K562 (cell line): ENCODE measurements around the gene STEAP1B.

Source experiments
- CREM ChIP-seq: IDR thresholded peaks from 2 replicates; pipeline ENCODE4 v1.6.1; 2014; ENCODE audit warnings: antibody characterized with exemption, low read depth
- GATAD2B ChIP-seq: fragments of 450-650 bp; IDR thresholded peaks from 2 replicates; pipeline ENCODE4 v1.6.1; 2017; ENCODE audit warnings: mild to moderate bottlenecking, borderline replicate concordance
- MYC ChIP-seq, 2 experiments: fragments of 250-450 bp in 1 of 2; sonication (Bioruptor Pico) in 1 of 2; IDR thresholded peaks; 2 replicates each; pipeline versions ENCODE4 v1.5.1 to v1.6.1; 2012 to 2021; ENCODE audit warnings: low read depth in 2 of 2, borderline replicate concordance in 1 of 2, improper control_type of control experiment in 1 of 2, low read length in 1 of 2, mild to moderate bottlenecking in 1 of 2, moderate library complexity in 1 of 2
- PCBP1 ChIP-seq: fragments of 200-400 bp; formaldehyde crosslinking; IDR thresholded peaks from 2 replicates; pipeline ENCODE4 v1.6.1; 2018; ENCODE audit warnings: mild to moderate bottlenecking, low read depth, low read length; ENCODE audit not compliant: poor library complexity, severe bottlenecking
- PHB2 ChIP-seq: fragments of 450-650 bp; IDR thresholded peaks from 2 replicates; pipeline ENCODE4 v1.6.1; 2017; ENCODE audit warnings: low read depth
- SNRNP70 ChIP-seq: fragments of 200-400 bp; formaldehyde crosslinking; optimal IDR thresholded peaks from 2 replicates; pipeline ENCODE3; 2017; ENCODE audit warnings: low read depth, low read length
- SPI1 ChIP-seq: IDR thresholded peaks from 2 replicates; pipeline ENCODE4 v1.6.1; 2011; ENCODE audit warnings: low read depth, low read length, control low read depth, borderline replicate concordance
- YY1 ChIP-seq, 3 experiments: IDR thresholded peaks; 2 replicates each; pipeline ENCODE4 v1.6.1; 2011; ENCODE audit warnings: low read length in 2 of 3, mild to moderate bottlenecking in 2 of 3, moderate library complexity in 2 of 3, borderline replicate concordance in 1 of 3, control low read depth in 1 of 3, low read depth in 1 of 3; ENCODE audit not compliant: insufficient read depth in 3 of 3, insufficient replicate concordance in 2 of 3, control insufficient read depth in 1 of 3, insufficient read length in 1 of 3; ENCODE audit errors: extremely low read depth in 1 of 3
- ZBED1 ChIP-seq: IDR thresholded peaks from 2 replicates; pipeline ENCODE4 v1.6.1; 2014
- ZNF24 ChIP-seq: fragments of 450-650 bp; IDR thresholded peaks from 2 replicates; pipeline ENCODE4 v1.6.1; 2016
- TF ChIP-seq, protein P1 (sequence below): sonication (generic); formaldehyde crosslinking; IDR thresholded peaks from 2 replicates; pipeline ENCODE4 v1.9.0; 2022; ENCODE audit warnings: mild to moderate bottlenecking, missing genetic modification reagents
- TF ChIP-seq, protein P2 (sequence below), 3 experiments: IDR thresholded peaks in 2 of 3; conservative IDR thresholded peaks in 1 of 3; 2 replicates each; pipeline ENCODE4 v1.5.1; 2011 to 2012; ENCODE audit warnings: low read length in 3 of 3, mild to moderate bottlenecking in 3 of 3, control low read depth in 2 of 3, improper control_type of control experiment in 1 of 3, inconsistent platforms in 1 of 3, low read depth in 1 of 3, mixed read lengths in 1 of 3, moderate library complexity in 1 of 3; ENCODE audit not compliant: insufficient read depth in 2 of 3

DNA sequence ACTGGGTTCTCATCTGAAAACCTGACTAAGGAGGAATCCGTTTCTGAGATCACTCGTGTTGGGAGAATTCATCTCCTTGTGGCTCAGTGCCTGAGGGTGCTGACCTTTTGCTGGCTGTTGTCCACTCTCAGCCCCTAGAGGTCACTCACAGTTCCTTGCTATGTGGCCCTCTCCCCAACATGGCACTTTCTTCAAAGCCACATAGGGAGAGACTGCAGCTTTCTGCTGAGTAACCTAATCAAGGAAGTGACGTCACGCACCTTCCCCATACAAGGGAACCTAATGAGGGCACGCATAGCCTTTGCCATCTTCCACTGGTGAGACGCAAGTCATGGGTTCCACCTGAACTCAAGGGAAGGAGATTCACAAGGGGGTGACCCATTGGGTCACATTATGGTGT is 23.2 kb downstream of the STEAP1B start:
- no peak for TF ChIP-seq SNRNP70
- no peak for TF ChIP-seq SPI1
- no peak for TF ChIP-seq ZNF24
- TF ChIP-seq YY1 (IDR thresholded peaks at IDR 0.05; ENCODE audit: borderline replicate concordance in 1 of 3, control insufficient read depth in 1 of 3, extremely low read depth in 1 of 3, insufficient read depth in 3 of 3, insufficient read length in 1 of 3, insufficient replicate concordance in 2 of 3, low read depth in 1 of 3, low read length in 2 of 3), result no peak
- TF ChIP-seq, protein P1, sequence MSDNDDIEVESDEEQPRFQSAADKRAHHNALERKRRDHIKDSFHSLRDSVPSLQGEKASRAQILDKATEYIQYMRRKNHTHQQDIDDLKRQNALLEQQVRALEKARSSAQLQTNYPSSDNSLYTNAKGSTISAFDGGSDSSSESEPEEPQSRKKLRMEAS, result no peak
- no peak for TF ChIP-seq MYC (IDR thresholded peaks at IDR 0.05; ENCODE audit: low read depth, low read length)
- no peak for TF ChIP-seq MYC (CRISPR knock-in tag; IDR thresholded peaks at IDR 0.05; ENCODE audit: borderline replicate concordance, low read depth)
- TF ChIP-seq, protein P2, sequence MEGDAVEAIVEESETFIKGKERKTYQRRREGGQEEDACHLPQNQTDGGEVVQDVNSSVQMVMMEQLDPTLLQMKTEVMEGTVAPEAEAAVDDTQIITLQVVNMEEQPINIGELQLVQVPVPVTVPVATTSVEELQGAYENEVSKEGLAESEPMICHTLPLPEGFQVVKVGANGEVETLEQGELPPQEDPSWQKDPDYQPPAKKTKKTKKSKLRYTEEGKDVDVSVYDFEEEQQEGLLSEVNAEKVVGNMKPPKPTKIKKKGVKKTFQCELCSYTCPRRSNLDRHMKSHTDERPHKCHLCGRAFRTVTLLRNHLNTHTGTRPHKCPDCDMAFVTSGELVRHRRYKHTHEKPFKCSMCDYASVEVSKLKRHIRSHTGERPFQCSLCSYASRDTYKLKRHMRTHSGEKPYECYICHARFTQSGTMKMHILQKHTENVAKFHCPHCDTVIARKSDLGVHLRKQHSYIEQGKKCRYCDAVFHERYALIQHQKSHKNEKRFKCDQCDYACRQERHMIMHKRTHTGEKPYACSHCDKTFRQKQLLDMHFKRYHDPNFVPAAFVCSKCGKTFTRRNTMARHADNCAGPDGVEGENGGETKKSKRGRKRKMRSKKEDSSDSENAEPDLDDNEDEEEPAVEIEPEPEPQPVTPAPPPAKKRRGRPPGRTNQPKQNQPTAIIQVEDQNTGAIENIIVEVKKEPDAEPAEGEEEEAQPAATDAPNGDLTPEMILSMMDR (IDR thresholded peaks at IDR 0.05 in 2 of 3, conservative IDR thresholded peaks at IDR 0.05 in 1 of 3; ENCODE audit: insufficient read depth in 2 of 3, low read depth in 1 of 3, low read length in 3 of 3), result peak in 2 of 3 experiments; percentile 11 to 22; a peak in 2 of 6 replicates
- no peak for TF ChIP-seq PHB2
- no peak for TF ChIP-seq GATAD2B
- no peak for TF ChIP-seq ZBED1
- TF ChIP-seq PCBP1, result no peak
- peak; percentile 75 for TF ChIP-seq CREM
